Measurements from ENCODE around the gene SSBP2.

DNA sequence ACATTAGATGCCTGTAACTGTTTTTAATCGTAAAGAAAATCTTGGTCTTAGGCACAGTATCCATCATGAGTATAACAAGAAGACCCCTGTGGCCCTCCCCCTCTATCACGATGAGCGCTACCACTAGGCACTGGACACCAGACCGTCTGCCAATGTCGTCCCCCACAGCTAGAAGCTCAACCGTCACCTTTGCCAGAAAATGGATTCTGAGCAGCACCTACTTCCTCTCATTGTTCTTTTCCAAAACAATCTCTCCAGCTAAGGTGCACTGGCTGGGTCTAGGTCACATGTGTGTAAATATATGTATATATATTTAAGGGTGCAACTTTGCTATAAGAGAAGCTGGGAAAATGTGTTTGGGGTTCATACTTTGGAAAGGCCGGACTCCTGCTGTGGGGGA is 15.7 kb upstream of the SSBP2 start:
- TF ChIP-seq POLR2A (IDR thresholded peaks at IDR 0.05): no peak
- TF ChIP-seq, protein P1, sequence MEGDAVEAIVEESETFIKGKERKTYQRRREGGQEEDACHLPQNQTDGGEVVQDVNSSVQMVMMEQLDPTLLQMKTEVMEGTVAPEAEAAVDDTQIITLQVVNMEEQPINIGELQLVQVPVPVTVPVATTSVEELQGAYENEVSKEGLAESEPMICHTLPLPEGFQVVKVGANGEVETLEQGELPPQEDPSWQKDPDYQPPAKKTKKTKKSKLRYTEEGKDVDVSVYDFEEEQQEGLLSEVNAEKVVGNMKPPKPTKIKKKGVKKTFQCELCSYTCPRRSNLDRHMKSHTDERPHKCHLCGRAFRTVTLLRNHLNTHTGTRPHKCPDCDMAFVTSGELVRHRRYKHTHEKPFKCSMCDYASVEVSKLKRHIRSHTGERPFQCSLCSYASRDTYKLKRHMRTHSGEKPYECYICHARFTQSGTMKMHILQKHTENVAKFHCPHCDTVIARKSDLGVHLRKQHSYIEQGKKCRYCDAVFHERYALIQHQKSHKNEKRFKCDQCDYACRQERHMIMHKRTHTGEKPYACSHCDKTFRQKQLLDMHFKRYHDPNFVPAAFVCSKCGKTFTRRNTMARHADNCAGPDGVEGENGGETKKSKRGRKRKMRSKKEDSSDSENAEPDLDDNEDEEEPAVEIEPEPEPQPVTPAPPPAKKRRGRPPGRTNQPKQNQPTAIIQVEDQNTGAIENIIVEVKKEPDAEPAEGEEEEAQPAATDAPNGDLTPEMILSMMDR (IDR thresholded peaks at IDR 0.05): no peak
